ENCODE results near the gene MVD. TPM values are rescaled to one million over a fixed set of nuclear protein-coding genes. Genes with fewer than 3 reads are reported as not detected.

The MVD gene
- total RNA-seq, 1 donor from 2014 or later, result 24.0 TPM

- no peak for ATAC-seq
- DNase-seq (ENCODE audit: missing footprints), result no peak
- intact Hi-C loops (cut with DNase I), result no loop called here
These were observed 35.8 kb upstream of the MVD start for GRCh38 chr16:88698646-88699045.

- ATAC-seq (no peak), DNase-seq (ENCODE audit: missing footprints) (no peak)
- intact Hi-C loops (cut with DNase I), result no loop called here
These were observed 35.1 kb upstream of the MVD start for GRCh38 chr16:88697831-88698615.

DNA sequence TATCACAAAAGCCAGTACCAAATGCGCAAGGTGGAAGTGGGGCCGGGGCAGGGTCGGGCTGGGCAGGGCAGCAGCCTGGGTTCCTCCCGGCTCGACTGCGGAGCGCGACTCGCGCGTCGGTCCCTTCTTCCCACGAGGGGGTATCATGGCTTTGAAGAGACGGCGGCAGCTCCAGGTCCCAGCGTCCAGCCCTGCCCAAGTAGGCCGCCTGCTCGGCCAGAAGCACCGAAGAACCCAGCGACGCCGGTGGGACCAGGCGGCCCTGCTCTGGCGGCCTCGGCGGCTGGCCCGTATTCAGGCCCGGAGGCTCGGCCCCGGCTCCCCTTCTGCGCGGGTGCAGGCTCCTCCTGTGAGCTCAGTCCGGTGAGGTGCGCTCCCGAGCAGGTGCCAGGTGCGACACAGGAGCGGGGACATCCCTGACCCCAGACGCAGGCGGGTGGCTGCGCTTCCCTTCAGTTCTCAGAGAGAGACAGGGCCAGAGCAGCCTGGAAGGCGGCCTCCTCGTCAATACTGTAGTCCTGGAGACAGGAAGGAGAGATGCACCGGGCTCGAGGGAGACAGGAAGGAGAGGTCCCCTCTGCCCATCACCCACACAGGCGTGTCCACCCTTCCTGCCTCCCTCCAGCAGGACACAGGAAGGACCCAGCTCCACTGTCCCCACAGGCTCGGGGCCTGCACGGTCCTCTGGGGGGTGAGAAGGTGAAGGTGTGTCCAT is 34.4 kb upstream of the MVD start:
- ATAC-seq (no peak), DNase-seq (ENCODE audit: missing footprints) (no peak)
- intact Hi-C loops (cut with DNase I), result no loop called here

- DNase-seq (ENCODE audit: missing footprints) (no peak), ATAC-seq (no peak)
- intact Hi-C loops (cut with DNase I), result no loop called here
These were observed 33.5 kb upstream of the MVD start for GRCh38 chr16:88696441-88696840.

DNA sequence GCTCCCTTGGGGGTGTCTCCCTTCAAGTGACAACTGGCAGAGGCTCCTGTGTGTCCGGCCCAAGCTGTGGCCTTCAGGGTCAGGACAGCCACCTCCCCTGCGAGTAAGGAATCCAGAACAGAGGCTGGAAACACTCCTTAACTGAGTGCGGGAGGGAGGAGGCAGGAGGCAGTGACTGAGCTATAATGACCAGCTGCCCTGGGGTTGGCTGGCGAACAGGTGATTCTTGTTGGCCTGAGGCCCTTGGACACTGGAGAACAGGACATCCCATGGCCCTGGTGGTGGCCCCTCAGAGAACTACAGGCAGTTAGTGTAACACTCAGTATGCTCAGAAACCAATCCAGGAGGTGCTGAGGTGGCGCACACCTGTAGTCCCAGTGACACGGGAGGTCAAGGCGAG is 32.9 kb upstream of the MVD start:
- DNase-seq (ENCODE audit: missing footprints), result no peak
- intact Hi-C loops (cut with DNase I), result no loop called here
- no peak for ATAC-seq

GRCh38 chr16:88695218-88695617 is 32.3 kb upstream of the MVD start:
- ATAC-seq (no peak), DNase-seq (ENCODE audit: missing footprints) (no peak)
- intact Hi-C loops (cut with DNase I), result no loop called here

- ATAC-seq (no peak), DNase-seq (ENCODE audit: missing footprints) (no peak)
- intact Hi-C loops (cut with DNase I), result no loop called here
These were observed 31.6 kb upstream of the MVD start for GRCh38 chr16:88694221-88695087.

GRCh38 chr16:88693420-88694177 is 30.7 kb upstream of the MVD start:
- no peak for DNase-seq (ENCODE audit: missing footprints)
- intact Hi-C loops (cut with DNase I), result no loop called here

DNA sequence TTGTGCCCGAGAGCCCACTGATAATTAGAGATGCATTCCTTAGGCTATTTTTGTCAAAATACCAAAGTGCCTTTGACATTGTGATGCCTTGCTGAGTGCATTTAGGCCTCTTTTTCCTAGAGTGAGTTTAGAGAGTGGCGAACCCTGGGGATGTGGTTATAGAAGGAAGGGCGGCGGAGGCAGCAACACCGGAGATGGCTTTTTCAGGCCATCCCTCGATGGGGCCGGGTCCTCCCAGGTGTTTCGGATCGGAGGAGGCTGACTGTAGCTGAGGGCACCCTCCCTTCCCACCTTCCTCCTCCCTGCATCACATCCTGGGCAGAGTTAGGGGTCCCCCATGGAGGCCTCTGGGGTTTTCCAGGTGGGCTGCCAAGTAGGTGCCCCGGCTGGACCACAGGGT is 30.0 kb upstream of the MVD start:
- intact Hi-C loops (cut with DNase I), result no loop called here
- ATAC-seq, result no peak
- DNase-seq (ENCODE audit: missing footprints), result no peak

More at GRCh38 chr16:88693420-88694177, 30.7 kb upstream of the MVD start:
- no peak for ATAC-seq

GRCh38 chr16:88691924-88692560 is 29.2 kb upstream of the MVD start:
- DNase-seq (ENCODE audit: missing footprints), result peak; percentile 83
- ATAC-seq, result no peak

GRCh38 chr16:88691129-88691813 is 28.4 kb upstream of the MVD start:
- intact Hi-C loops (cut with DNase I), result no loop called here
- DNase-seq (ENCODE audit: missing footprints), result no peak
- no peak for ATAC-seq

More at GRCh38 chr16:88691924-88692560, 29.2 kb upstream of the MVD start:
- intact Hi-C loops (cut with DNase I), result no loop called here

DNA sequence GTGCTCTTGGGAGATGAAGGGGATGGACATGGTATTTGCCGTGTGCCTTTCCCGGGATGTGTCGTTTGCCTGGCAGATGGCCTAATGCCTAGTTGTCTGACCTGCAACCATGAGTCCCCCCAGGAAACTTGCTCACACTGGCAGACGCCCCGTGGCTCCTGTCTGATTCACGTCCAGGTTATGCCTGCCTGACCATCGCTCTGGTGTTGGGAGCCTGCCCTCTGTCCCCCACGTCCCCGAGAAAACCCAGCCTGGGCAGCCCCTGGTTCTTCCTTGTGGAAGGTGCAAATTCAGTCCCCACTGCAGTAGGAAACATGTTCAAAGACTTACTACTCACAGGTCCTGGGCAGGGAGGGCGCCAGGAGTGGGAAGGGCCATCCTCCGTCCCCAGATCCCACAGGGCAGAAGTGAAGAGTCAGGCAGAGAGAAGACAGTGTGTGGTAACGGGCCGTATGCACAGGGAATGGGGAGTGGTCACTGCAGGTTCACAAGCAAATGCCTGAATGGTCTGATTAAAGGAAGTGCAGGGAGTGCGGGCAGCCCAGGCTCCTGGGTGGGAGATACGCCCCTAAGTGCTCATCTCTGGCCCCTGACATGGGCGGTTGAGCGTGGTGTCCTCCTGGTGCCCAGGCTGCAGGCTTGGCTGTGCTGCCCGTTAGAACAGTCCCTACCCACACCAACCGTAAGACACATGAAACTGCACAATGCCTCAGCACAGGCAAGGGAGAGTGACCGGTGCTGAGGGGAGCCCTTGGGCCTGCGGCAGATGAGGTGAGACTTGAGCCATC is 27.6 kb upstream of the MVD start:
- DNase-seq (ENCODE audit: missing footprints) (no peak), ATAC-seq (no peak)
- intact Hi-C loops (cut with DNase I), result no loop called here

- no peak for ATAC-seq
- intact Hi-C loops (cut with DNase I), result no loop called here
- no peak for DNase-seq (ENCODE audit: missing footprints)
These were observed 25.3 kb upstream of the MVD start for GRCh38 chr16:88688013-88688778.

- DNase-seq (ENCODE audit: missing footprints), result no peak
- intact Hi-C loops (cut with DNase I), result no loop called here
- no peak for ATAC-seq
These were observed 24.8 kb upstream of the MVD start for GRCh38 chr16:88687676-88688012.

- no peak for DNase-seq (ENCODE audit: missing footprints)
- no peak for ATAC-seq
- intact Hi-C loops (cut with DNase I), result no loop called here
These were observed 24.3 kb upstream of the MVD start for GRCh38 chr16:88687254-88687576.

DNA sequence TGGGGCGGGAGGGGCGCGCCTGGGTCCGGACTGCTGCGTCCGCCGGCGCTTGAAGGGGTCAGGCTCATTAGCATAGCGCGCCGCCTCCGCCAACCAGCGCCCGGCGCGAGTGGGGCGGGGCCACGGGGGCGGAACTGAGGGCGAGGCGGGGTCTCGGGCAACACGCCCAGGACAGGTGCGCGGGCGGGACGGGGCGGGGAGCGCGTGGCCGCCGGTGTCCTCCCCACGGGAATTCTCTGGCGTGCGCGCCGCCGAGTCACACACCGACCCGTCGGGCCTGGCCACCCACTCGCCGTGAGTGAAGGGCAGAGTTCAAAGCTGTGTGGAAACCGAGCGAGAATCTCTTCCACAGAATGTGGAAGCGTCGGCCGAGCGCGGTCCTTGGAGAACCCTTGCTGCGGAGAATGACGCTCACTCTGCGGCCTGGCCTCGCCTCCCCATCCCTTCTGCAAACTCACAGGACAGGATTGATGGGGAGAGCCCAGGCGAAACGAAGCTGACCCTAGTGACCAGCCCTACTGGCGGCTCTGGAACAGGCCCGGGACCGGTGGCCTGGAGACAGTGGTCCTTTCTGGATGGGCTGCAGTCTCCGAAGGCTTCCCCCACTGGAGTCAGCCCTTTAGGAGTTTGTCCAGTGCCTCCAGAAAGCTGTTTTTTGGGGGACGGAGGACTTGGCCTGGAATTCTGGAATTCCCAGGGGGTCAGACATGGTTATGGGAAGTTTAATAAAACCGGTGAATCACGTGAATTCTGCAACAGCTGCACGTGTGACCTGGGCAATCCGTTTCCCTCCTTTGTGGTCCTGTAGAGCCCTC is 23.8 kb upstream of the MVD start, which contains the start of gene SNAI3:
TSS of gene SNAI3 (minus strand) at position 69 of the 815 bp plus-strand sequence. CDS start 101 bp downstream, outside the sequence.
- peak; percentile 91 for ATAC-seq
- intact Hi-C loops (cut with DNase I), result no loop called here
- DNase-seq (ENCODE audit: missing footprints), result peak; percentile 94
